Iris pigment epithelial cell (primary cell): Measurements from ENCODE around the gene ALDH1B1.

Experiments used
- DNase-seq: peaks from one replicate; pipeline ENCODE4 v3.0.0-alpha.2; 2011; ENCODE audit warnings: low read depth

ALDH1B1 gene

DNA sequence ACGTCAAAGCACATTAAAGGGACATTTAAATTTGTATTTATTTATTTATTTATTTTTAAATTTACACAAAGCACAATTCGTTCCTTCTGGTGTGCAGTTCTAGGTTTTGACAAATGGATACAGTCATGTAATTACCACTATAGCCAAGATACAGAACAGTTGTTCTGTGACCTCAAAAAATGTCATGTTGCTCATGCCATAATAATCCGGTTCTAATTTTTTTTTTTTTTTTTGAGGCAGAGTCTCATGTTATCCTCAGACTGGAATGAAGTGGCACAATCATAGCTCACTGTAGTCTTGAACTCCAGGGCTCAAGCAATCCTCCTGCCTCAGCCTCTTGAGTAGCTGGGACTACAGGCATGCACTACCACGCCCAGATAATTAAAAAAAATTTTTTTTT lies 24.0 kb downstream of the ALDH1B1 start:
- DNase-seq, result no peak

DNA sequence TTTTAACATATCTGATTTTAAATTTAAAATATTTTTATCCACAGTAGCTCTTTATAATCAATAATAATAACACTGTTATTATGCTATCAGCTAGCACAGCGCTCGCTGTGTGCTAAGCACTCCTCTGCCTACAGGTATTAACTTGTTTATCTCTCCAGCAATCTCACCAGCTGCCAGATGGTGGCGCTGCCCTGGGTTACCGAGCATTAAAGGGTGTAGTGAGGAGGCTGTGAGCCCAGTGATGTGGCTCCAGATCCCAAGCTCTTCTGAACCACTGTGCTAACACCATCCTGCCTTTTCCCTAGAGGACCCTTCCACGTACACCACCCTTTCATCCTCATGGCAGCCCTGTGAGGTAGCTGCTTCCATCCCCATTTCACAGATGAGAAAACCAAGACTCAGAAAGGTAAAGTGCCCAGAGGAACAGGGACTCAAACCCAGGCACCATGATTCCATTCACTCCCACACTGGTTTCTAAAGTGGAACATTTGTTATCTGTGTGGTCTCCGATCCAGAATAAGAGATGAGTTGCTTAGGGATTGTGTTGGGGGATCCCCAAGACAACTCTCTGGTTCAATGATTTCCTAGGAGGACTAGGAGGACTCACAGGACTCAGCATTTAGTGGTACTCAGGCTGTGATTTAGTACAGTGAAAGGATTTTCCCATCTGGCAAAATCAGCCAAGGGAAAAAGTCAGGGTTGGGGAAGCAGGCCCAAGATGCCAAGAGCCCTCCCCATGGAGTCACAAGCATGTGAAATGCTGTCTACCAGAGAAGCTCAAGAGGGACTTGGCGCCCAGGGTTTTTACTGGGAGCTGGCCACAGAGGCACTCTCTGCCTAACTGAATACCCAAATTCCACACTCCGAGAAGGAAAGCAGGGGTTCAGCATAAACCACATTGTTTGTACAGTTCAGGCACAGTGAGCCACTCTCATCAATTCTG lies 24.8 kb downstream of the ALDH1B1 start:
- DNase-seq, result peak; percentile 15

DNA sequence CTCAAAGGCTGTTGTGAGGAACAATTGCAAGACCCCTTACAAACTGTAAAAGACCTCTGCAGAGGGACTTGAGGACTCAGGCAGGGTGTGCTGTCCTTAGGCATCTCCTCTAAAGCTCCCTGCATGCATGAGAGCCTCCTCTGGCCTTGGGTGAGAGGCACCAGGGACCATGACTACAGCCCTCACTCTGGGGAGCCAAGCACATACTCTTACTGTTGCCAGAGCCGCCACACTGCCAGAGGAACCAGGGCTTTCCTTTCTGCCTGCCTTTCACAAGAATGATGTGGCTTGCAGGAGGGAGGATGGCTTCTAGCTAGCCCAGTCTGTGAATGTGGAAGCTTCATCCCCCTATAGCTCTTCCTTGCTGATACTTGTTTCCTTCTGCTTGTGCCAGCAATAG lies 25.9 kb downstream of the ALDH1B1 start:
- no peak for DNase-seq

DNA sequence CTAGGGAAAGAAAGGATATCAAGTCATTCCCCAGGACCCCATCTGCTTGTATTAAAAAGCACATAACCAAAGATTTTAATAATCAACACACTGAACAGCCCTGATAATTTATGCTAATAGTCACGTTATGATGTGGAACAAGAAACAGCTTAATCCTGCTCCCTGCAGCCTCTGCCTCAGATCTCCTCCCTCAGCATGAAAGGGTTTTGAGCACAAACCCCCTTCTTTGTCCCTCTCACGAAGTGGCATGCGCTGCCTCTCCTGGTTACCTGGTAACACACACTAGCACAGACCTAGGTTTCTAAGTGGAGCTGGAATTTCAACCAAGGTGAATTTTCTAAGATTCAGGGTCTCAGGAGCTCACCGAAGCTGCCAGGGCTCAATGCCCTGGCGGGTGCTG lies 26.7 kb downstream of the ALDH1B1 start:
- no peak for DNase-seq

DNA sequence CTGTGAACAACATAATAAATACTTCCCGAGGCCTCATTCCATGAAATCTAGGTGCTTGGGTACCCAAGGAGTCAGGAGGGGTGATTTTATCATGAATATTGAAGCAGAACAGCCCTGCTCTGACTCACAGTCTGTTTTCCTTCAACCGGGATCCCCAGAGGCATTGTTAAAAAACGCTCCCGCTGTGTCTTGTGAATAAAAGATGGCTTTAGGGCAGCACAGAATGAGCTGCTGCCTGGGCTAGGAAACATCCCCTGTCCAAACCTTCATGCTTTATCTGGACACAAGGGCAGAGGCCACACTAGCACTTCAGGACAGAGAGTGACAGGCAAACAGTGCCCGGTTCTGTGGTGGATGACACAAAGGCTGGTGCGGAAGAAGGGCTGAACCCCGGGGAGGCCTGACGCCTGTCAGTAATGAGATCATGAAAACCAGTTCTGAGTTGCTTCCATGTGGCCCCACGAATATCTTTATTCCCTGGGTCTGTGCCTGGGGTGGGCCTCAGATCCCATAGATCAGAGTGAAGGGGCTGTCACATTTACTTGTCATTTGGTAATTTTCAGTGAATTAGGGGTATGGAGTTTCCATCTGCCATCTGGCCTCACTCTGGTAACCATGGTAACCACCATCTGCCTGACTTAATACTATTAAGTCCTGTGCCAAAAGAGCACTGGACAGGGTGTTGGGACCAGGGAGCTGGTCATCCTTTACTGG lies 29.2 kb downstream of the ALDH1B1 start:
- no peak for DNase-seq

DNA sequence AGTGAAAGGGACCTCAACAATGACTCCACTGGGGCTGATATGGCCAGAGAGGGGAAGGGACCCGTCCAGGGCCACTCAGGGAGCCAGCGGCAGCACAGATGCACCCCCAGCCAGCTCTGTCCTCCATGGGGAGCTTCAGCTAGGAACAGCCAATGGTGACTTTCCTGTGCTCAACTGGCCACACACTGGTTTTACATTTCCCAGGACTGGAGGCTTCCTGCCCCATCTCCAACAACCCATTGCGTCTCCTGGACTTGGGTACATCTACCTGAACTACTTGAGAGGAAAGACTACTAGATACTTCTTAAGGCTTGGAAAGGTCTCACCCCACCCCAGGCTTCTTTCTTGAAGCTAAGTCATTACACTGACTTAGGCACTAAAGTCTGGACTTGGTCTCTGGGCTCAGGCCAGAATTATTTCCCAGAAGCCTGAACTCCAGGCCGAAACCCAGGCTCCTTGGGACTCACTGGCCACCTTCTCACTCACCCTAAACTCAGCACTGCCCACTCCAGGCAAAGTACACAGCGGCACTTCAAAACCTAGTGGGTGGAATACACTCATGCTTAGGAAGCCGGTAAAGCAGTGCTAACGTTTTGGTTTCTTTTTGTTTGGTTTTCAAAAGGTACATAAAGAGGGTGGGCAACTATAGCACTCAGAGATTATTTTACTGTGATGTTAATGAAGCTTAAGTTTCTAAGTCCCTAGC lies 30.2 kb downstream of the ALDH1B1 start:
- DNase-seq, result no peak

DNA sequence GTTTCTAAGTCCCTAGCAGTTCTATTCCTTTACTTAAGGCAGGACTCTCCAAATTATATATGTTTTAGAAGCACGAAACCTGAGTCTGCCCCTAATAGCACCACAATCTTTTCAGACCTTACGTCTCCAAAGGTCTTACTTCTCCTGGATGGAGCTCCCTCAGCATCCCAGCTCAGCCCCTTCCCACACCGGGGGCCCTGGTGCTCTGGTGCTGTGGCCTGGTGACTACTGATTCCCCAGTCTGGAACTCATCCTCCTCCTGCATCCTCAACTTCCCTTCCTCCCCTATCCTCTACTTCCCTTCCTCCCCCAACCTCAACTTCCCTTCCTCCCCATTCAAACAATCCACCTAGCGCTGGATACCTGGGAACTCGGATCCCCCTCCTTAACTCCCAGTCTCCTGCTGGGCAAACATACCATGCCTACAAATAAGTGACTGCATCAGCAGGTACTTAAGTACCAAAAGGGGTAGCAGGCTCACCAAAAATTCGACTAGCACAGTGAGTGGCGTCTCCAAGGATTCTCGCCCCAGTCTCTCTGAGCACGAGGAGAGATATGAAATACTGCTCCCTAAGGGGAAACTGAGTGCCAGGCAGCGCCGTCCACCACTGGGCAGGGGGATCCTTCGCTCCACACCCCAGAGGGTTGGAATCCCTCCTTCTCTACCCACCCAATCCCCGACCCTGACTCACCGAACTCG lies 30.9 kb downstream of the ALDH1B1 start:
- no peak for DNase-seq

DNA sequence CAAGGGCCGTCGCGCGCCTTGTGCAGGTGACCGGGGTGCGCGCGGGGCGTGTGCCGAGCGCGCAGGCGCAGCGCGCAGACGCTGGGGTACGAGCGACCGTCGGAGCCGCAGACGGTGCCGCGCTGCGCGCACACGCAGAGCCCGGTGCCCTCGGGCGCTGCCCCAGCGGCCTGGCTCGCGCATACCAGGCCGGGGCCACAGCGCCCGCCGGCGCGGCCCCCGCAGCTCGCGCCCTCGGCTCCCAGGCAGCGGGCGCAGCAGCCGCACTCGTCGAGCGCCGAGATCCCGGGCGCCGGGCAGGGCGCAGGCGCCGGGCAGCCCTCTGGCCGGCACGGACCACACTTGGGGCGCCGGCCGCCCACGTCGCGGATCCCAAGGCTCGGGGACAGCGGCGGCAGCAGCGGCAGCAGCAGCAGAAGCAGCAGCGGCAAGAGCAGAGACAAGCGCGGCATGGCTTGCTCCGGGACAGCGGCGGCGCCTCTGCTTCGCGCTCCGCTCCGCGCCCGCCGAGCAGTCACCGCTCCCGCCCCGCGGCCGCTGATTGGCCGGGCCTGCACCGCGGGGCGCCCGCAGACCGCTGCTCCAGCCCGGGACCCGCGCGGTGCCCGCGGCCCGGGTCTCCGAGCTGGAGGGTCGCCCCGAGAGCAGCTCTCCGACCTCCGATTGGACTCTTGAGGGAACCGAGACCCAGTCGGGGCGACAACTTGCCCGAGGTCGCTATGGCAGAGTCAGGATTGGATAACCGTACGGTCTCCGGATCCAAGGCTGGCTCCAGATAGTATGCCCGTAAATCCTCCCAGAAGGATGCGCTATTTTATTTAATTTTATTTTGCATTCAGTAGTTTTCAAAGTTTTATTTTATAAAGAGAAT lies 31.7 kb downstream of the ALDH1B1 start, which contains the start of gene IGFBPL1:
Gene IGFBPL1 (minus strand): TSS at position 482 of the 871 bp plus-strand sequence. CDS start 30 bp downstream, at position 452.
- DNase-seq, result peak; percentile 16

DNA sequence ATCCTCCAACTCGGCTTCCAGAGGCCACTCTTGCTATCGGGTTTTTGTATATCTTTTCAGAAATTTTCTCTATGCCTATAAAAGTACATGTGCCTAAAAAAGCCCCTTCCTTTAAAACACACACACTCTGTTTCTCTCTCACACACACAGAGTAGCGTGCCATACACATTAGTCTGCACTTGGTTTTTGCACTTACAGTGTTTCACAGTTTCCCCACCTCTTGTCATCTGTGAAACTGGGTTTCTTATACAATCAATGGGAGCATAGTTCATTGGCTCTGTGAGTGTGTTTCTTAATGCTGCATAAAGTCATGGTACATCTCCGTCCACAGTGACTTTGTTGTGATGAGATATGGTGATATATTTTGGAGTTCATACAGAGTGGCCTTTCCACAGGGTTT lies 32.4 kb downstream of the ALDH1B1 start:
- no peak for DNase-seq

DNA sequence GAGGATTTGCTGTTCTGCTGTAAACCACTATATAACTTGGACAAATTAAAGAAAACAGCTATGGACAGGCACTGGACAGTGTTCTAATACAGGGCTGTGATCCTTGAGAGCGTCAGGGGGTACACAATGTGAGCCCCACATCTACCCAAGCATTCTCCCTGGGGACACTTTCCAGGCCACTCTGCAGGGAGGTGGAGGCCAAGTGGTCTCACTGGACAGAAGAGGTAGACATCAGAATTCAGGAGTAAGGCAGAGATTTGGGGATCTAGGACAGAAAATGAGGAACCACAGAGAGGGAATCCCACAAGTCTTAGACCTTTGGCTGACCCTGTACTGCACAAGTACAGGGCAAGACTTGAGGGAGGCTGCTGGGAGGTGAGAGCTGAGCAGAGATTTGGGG lies 35.6 kb downstream of the ALDH1B1 start:
- no peak for DNase-seq

DNA sequence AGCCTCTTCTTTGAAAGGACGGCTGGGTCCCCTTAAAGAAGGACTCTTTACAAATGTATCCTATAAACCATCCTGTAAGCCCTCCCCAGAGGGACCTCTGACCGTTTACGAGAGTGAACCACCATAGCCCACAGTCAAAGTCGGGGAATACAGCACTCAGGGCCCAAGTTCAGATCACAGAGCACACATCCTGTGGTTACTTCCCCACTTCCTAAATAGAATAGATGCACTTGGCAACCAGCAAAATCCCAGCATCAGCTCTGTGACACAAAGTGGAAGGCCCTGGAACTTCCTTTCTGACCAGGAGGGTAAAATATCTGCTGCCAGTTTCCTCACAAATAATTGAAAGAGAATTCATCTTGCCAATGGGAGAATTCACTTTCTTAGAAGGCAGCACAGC lies 38.6 kb downstream of the ALDH1B1 start:
- no peak for DNase-seq

DNA sequence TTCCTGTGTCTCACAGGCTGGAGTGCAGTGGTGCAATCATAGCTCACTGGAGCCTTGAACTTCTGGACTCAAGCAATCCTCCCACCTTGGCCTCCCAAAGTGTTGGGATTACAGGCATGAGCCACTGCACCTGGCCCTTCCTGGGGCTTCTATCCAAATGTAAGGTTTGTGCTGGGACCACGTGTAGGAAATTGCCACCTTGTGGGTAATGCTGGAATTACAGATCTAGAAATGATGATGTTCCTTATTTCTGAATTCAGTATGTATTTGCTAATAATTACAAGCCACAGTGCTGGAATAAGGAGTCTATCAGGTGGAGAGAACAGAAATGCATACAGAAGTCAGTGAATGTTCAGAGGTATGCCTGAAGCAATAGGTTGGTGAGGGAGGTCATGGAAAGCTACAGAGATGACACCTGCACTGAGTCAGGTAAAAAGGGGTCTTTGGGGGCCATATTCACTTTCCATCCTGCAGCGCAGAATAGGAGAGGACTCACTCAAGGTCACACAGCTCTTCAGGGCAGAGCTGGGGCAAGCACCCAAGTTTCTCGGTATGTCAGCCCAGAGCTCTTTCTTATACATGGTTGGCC lies 40.5 kb downstream of the ALDH1B1 start:
- peak; percentile 47 for DNase-seq

DNA sequence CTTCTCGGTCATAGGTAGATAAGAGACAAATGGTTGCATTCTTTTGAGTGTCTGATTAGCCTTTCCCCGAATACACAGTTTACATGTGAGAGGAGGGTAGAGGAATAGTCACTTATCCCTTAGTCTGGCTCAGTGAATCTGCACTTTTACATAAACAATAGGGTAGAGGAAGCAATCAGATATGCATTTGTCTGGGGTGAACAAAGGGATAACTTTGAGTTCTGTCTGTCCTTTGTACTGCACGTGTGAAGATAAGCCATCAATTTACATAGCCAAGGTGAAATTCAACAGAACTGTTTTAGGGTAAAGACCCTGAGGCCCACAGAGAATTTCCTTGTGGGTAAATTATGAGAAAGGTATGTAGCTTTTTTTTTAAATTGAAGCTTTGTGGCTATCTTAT lies 41.9 kb downstream of the ALDH1B1 start:
- no peak for DNase-seq

DNA sequence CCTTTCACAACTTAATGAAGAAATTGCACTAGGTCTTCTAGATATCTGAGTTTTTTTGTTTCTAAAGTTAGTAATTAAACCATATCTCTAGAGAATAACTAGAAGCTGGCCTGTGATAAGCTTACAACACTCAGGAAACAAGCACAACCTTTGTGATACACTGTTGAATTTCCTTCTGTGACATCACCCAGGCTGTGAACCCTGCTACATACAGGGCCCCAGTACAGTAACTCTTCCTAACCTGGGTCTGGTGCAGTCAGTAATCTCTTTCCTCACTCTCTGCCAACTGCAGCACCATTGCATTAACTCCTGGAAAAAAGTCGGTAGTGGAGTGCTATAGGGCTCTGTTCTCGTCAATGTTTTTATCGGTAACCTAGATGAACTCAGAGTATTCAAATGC lies 42.4 kb downstream of the ALDH1B1 start:
- DNase-seq, result no peak

DNA sequence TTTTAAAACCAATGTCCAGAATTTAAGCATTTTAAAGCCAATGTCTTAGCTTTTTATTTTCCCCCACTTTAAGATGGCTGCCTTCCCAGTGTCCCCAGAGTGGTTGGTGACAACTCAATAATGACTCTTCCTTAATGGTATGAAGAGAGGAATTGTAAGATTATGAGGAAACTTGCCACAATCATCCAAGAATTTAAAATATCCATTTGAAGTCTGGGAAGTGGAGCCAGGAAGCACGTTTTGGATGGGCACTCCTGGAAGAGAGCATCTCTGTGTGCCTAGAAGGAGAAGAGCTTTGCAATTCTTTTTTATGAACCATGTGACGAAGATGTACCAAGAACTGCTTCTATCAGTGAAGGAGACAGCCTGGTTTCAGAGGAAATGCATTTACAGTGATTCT lies 43.0 kb downstream of the ALDH1B1 start:
- no peak for DNase-seq

DNA sequence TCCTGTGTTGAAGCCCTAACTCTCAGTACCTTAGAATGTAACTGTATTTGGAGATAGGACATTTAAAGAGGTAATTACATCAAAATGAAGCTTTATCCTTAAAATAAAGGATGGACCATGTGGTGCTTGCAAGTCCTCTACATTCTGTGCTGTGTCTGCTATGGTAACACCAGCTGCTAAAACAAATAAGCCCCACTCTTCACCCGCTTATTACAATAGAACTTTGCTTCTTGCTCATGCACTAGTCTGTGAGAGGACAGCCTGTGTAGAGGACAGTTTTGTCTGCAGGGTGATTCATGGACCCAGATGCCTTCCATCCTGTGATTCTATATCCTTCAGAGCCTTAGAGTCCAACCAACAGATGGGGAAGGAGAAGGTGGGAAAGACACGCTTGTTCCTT lies 44.2 kb downstream of the ALDH1B1 start:
- no peak for DNase-seq

DNA sequence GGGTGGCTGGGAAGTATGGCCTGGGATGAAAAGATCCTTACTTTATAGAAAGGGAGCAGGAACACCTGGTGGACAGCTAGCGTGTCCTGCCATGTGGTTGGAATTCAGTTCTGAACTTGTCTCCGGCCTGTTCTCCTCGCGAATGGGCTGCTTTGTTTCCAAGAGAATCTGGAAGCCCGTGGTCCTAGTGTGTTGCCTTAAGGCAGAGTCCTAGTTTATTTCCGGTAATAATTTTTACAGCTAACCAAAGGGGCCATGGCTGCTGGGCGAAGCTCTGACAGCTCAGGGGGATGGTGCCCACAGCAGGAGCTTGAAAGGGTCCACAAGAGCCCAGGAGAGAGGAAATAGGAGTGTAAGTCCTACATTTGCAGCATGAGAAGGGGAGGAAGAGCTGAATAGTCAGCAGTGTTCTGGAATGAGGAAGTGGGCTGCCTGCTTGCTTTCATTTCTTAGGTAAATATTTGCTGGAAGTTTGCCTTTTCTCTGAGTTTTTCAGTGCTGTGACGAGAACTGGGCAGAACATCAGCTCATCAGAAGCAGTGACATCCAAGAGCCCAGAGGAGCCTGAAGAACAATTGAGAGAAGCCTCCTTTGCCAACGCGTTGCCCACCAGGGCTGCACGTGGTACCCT lies 44.8 kb downstream of the ALDH1B1 start:
- DNase-seq, result peak; percentile 46

DNA sequence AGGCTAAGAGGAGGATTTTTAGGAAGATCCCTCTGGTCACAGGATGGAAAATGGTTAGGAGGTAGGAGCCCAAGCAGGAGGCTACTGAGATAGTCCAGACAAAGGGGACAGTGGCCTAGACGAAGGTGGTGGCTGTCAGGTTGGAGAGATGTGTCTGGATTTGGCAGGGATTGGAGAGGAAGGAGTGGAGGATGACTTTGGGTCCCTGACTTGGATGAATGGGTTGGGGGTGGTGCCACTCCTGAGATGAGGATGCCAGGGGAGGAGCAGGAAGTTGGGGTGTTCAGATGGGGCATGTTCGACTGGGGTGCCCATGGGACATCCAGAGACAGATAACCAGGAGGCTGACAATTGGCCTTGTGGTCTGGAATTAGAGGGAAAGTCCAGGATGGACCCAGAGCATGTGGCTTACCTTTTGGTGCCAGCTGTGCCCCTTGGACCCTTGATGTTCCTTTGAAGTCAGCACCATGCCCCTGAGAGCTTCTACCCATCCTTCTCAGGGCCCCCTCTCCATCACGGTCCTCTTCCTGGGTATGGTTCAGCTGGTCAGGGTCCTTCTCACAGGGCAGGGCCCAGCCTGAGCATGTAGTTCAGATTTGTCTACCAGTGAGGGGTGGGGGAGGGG lies 46.9 kb downstream of the ALDH1B1 start:
- no peak for DNase-seq

DNA sequence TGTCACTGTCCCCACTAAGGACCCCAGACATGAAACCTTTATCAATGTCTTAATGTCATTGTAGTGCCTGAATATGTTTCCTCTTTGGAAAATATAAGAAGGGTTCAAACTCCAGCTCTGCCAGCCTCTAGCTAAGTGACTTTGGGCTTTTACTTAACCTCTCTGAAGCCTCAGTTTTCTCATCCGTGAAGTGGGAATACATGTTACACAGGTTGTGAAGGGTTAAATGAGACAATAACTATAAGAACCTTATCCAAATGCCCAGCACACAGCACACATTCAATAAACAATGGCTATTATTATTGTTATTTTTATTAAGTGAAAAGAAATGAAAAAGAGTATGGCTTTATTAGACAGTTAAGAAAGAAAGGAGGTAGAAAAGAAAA lies 47.4 kb downstream of the ALDH1B1 start:
- DNase-seq, result no peak

DNA sequence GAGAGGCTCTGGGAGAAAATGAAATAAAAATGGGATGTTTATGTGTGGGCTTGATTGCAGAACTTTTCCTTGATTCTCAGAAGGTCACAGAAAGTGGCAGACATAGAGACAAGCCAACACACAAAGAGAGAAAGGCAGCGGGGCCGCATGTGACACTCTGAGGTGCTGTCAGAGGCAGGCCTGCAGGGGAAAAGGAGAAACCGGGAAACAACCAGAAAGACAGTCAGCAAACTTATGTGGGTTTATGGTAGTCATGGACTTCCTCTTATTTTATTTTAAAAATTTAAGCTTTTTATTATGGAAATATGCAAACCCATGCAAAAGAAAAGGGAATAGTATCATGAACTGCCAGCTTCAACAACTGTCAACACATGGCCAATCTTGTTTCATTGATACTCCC lies 48.0 kb downstream of the ALDH1B1 start:
- DNase-seq, result no peak
